ENCODE data around the gene PFKFB1. TPM values are rescaled to one million over a fixed set of nuclear protein-coding genes. Genes with fewer than 3 reads are reported as not detected.

The PFKFB1 gene
- total RNA-seq, 4 donors from 2014 or later, result 0.15 TPM; not detected in 3

DNA sequence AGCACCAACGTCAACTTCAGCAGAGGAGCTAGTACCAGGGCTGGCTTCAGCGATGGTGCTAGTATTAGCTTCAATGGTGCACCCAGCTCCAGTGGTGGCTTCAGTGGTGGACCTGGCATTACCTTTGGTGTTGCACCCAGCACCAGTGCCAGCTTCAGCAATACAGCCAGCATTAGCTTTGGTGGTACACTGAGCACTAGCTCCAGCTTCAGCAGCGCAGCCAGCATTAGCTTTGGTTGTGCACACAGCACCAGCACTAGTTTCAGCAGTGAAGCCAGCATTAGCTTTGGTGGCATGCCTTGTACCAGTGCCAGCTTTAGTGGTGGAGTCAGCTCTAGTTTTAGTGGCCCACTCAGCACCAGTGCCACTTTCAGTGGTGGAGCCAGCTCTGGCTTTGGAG lies 65.1 kb downstream of the PFKFB1 start:
- no peaks in the 10 kb centered on the region for H3K9me3 ChIP-seq
- no CpG with 5 or more reads among the region's 3 CpGs for WGBS, 2 donors (ENCODE audit: low coverage in 1 of 2)
- TF ChIP-seq POLR2AphosphoS5 (IDR thresholded peaks at IDR 0.05) (no peak), POLR2A (IDR thresholded peaks at IDR 0.05) (no peak), EP300 (IDR thresholded peaks at IDR 0.05) (no peak)
- TF ChIP-seq, protein P1, sequence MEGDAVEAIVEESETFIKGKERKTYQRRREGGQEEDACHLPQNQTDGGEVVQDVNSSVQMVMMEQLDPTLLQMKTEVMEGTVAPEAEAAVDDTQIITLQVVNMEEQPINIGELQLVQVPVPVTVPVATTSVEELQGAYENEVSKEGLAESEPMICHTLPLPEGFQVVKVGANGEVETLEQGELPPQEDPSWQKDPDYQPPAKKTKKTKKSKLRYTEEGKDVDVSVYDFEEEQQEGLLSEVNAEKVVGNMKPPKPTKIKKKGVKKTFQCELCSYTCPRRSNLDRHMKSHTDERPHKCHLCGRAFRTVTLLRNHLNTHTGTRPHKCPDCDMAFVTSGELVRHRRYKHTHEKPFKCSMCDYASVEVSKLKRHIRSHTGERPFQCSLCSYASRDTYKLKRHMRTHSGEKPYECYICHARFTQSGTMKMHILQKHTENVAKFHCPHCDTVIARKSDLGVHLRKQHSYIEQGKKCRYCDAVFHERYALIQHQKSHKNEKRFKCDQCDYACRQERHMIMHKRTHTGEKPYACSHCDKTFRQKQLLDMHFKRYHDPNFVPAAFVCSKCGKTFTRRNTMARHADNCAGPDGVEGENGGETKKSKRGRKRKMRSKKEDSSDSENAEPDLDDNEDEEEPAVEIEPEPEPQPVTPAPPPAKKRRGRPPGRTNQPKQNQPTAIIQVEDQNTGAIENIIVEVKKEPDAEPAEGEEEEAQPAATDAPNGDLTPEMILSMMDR (IDR thresholded peaks at IDR 0.05), result no peak
- no peaks in the 10 kb centered on the region for H3K4me1 ChIP-seq
- peaks cover 0 to 53% of the 10 kb centered on the region in 2 donors for H3K36me3 ChIP-seq
- H3K27ac ChIP-seq, result no peak overlapping the region
- no peak for ATAC-seq
- H3K27me3 ChIP-seq, result no peaks in the 10 kb centered on the region
- no peak overlapping the region for H3K4me3 ChIP-seq

DNA sequence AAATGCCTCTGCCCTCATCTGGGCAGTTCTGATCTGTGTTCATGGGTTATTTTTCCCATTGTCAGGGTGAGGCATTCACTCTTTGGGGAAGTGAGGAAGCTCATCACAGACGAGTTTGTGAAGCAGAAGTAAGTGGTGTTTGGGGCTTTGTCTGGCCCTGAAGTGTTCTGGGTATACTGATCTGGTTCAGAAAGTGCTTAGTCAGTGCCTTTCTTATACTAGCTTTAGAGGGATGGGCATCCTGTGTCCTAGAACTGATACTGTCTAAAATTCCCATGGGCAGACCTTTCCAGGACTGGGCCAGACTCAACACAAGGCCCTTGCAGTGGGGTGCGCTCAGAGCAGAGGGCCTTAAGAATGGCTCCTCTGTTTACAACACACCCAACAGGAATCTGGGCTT lies 67.0 kb downstream of the PFKFB1 start:
- ATAC-seq, result no peak
- H3K36me3 ChIP-seq, result peaks cover 0 to 53% of the 10 kb centered on the region in 2 donors
- no CpG with 5 or more reads among the region's 2 CpGs for WGBS, 2 donors (ENCODE audit: low coverage in 1 of 2)
- no peaks in the 10 kb centered on the region for H3K27me3 ChIP-seq
- no peaks in the 10 kb centered on the region for H3K9me3 ChIP-seq
- no peak for TF ChIP-seq EP300 (IDR thresholded peaks at IDR 0.05)
- TF ChIP-seq, protein P1 (IDR thresholded peaks at IDR 0.05), result no peak
- TF ChIP-seq POLR2A (IDR thresholded peaks at IDR 0.05), result no peak
- TF ChIP-seq POLR2AphosphoS5 (IDR thresholded peaks at IDR 0.05), result no peak
- no peaks in the 10 kb centered on the region for H3K4me1 ChIP-seq
- no peak overlapping the region for H3K4me3 ChIP-seq
- no peak overlapping the region for H3K27ac ChIP-seq

DNA sequence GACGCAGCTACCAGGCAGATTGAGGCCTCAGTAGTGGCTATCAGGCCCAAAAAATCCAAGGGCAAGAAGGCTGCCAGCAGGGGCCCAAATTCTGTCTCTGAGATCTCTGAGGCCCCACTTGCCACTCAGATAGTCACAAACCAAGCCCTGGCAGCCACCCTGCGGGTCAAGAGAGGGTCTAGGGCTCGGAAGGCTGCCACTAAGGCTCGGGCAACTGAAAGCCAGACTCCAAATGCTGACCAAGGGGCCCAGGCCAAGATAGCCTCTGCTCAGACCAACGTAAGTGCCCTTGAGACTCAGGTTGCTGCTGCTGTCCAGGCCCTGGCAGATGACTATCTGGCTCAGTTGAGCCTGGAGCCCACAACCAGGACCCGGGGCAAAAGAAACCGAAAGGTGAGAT lies 70.6 kb downstream of the PFKFB1 start:
- Histone ChIP-seq H3K36me3 (peaks cover 0 to 24% of the 10 kb centered on the region in 2 donors), H3K27ac (no peak overlapping the region), H3K4me1 (no peaks in the 10 kb centered on the region), H3K9me3 (no peaks in the 10 kb centered on the region), H3K27me3 (no peaks in the 10 kb centered on the region), H3K4me3 (no peak overlapping the region)
- TF ChIP-seq EP300 (IDR thresholded peaks at IDR 0.05), result no peak
- no peak for TF ChIP-seq POLR2AphosphoS5 (IDR thresholded peaks at IDR 0.05)
- TF ChIP-seq, protein P1 (IDR thresholded peaks at IDR 0.05), result no peak
- TF ChIP-seq POLR2A (IDR thresholded peaks at IDR 0.05), result no peak
- ATAC-seq, result no peak
- 93% methylated on average over 3 of the region's 7 CpGs; no CpG with 5 or more reads in 1 of the 2 donors for WGBS, 2 donors (ENCODE audit: low coverage in 1 of 2)

DNA sequence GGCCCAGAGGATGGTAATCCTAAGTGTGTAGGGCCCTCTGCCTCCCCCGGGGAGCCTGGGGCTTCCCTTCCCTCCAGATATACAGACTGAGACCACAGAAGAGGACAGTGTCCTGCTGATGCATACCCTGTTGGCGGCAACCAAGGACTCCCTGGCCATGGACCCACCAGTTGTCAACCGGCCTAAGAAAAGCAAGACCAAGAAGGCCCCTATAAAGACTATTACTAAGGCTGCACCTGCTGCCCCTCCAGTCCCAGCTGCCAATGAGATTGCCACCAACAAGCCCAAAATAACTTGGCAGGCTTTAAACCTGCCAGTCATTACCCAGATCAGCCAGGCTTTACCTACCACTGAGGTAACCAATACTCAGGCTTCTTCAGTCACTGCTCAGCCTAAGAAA lies 71.4 kb downstream of the PFKFB1 start:
- WGBS, 2 donors (ENCODE audit: low coverage in 1 of 2), result no CpG with 5 or more reads among the region's 3 CpGs
- no peak for TF ChIP-seq EP300 (IDR thresholded peaks at IDR 0.05)
- TF ChIP-seq POLR2AphosphoS5 (IDR thresholded peaks at IDR 0.05), result no peak
- no peak for TF ChIP-seq POLR2A (IDR thresholded peaks at IDR 0.05)
- TF ChIP-seq, protein P1 (IDR thresholded peaks at IDR 0.05), result no peak
- ATAC-seq, result no peak
- H3K4me3 ChIP-seq, result no peak overlapping the region
- H3K27me3 ChIP-seq, result no peaks in the 10 kb centered on the region
- no peaks in the 10 kb centered on the region for H3K9me3 ChIP-seq
- no peak overlapping the region for H3K27ac ChIP-seq
- H3K4me1 ChIP-seq, result no peaks in the 10 kb centered on the region
- peaks cover 0 to 15% of the 10 kb centered on the region in 2 donors for H3K36me3 ChIP-seq

DNA sequence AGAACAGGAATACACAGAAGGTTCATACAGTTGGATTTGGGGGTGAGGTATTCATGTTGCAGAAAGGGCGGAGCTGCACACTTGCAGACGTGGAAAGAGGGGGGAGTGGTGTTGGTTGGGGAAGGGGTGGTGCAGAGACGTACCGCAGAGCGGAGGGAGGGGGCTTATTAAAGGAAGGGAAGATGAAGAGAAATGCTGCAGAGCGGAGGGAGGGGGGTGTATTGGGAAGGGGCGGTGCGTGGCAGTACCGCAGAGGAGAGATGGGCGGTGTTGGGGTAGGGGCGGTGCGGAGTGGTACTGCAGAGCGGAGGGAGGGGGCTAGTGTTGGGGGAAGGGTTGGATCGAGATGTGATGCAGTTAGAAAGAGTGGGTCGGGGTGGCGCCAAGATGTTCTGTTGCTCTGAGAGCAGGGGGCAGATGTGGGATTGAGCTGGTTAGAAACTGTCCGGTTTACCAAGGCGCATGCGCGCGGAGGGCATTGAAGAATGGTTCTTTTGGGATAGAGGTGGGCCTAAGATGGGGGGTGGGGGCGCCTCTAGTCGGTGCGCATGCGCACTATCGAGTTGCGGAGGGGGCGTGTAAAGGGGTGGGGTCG lies 72.5 kb downstream of the PFKFB1 start:
- no peak for TF ChIP-seq EP300 (IDR thresholded peaks at IDR 0.05)
- TF ChIP-seq POLR2AphosphoS5 (IDR thresholded peaks at IDR 0.05), result no peak
- TF ChIP-seq POLR2A (IDR thresholded peaks at IDR 0.05), result no peak
- H3K4me1 ChIP-seq, result no peaks in the 10 kb centered on the region
- WGBS, 2 donors (ENCODE audit: low coverage in 1 of 2), result 1 to 18% methylated on average over 15 to 19 of the region's 29 CpGs
- ATAC-seq, result peak; percentile 69
- no peaks in the 10 kb centered on the region for H3K27me3 ChIP-seq
- H3K4me3 ChIP-seq, result peak overlapping the region; percentile 56
- peaks cover 0 to 5% of the 10 kb centered on the region in 2 donors for H3K36me3 ChIP-seq
- H3K27ac ChIP-seq, result peak overlapping the region in 3 of 4 donors; percentile 31 to 65 (median 35)
- no peaks in the 10 kb centered on the region for H3K9me3 ChIP-seq

Data from gastroesophageal sphincter (tissue), 4 donors.